Progenitor cell of endocrine pancreas (in vitro differentiated cells): Measurements from ENCODE around the gene USP48. TPM values are rescaled to one million over a fixed set of nuclear protein-coding genes. Genes with fewer than 3 reads are reported as not detected.
"Not testable (repeated sequence)": the region's sequence is repeated elsewhere in the genome, so short reads cannot be mapped to it uniquely, and the experiment has no call there.

Experiments
- DNase-seq: peaks from one replicate; pipeline ENCODE4 v3.0.0; 2021; ENCODE audit warnings: low spot score; ENCODE audit not compliant: unreplicated experiment
- H3K27ac Mint-ChIP-seq: 2 replicates; pipeline ENCODE4 v1.8.0; 2021; ENCODE audit warnings: mild to moderate bottlenecking, moderate library complexity, mixed read lengths
- H3K27me3 Mint-ChIP-seq: 2 replicates; pipeline ENCODE4 v1.8.0; 2021; ENCODE audit warnings: mixed read lengths
- H3K36me3 Mint-ChIP-seq: 2 replicates; pipeline ENCODE4 v1.8.0; 2022; ENCODE audit warnings: mixed read lengths; ENCODE audit not compliant: insufficient read depth
- H3K4me1 Mint-ChIP-seq: 2 replicates; pipeline ENCODE4 v1.8.0; 2021; ENCODE audit warnings: low read depth, mixed read lengths
- H3K4me3 Mint-ChIP-seq: 2 replicates; pipeline ENCODE4 v1.8.0; 2021; ENCODE audit warnings: low read depth, mild to moderate bottlenecking, moderate library complexity, mixed read lengths
- H3K9me3 Mint-ChIP-seq: 2 replicates; pipeline ENCODE4 v1.8.0; 2021; ENCODE audit warnings: low read depth, mixed read lengths
- CTCF ChIP-seq: fragments of 200-600 bp; sonication (generic); IDR thresholded peaks from one replicate; pipeline ENCODE4 v1.5.0; 2021; ENCODE audit warnings: antibody characterized with exemption, mild to moderate bottlenecking; ENCODE audit not compliant: unreplicated experiment
- total RNA-seq: library from RNA; stranded (reverse); gene quantifications from 2 replicates; pipeline ENCODE4 v1.2.1, GENCODE V29; 2021

The USP48 gene
- total RNA-seq, 1 donor from 2014 or later: 77.3 TPM

DNA sequence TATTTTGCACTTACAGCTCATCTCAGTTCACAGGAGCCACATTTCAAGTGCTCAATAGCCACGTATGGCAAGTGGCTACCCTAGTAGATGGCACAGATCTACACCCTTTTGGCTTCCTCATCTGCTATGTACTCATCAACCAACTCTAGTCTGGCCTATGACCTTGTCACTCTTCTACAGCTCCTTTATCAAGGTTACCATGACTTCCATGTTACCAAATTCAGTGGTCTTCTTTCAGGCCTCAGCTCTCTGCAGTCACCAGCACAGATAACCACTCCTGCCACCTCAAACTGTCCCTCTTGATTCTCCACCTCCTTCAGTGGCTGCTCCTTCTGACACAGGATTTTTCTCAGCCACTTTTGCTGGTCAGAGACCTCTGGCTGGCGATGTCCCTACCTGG is 11.7 kb upstream of the USP48 start:
- Mint-ChIP-seq H3K4me3 (no peak overlapping the region), H3K9me3 (peaks cover 6% of the 10 kb centered on the region), H3K36me3 (no peaks in the 10 kb centered on the region), H3K27me3 (no peaks in the 10 kb centered on the region), H3K27ac (no peak overlapping the region), H3K4me1 (peaks cover 4% of the 10 kb centered on the region)
- no peak for TF ChIP-seq CTCF
- DNase-seq: no peak

- H3K27me3 Mint-ChIP-seq: no peaks in the 10 kb centered on the region
- H3K4me1 Mint-ChIP-seq: peaks cover 6% of the 10 kb centered on the region
- no peak overlapping the region for H3K4me3 Mint-ChIP-seq
- no peak overlapping the region for H3K27ac Mint-ChIP-seq
- peaks cover 6% of the 10 kb centered on the region for H3K9me3 Mint-ChIP-seq
- no peaks in the 10 kb centered on the region for H3K36me3 Mint-ChIP-seq
- no peak for TF ChIP-seq CTCF
- no peak for DNase-seq
These were observed 10.2 kb upstream of the USP48 start for GRCh38 chr1:21793104-21793503.

- TF ChIP-seq CTCF: no peak
- H3K4me3 Mint-ChIP-seq: no peak overlapping the region
- H3K27me3 Mint-ChIP-seq: peaks cover 3% of the 10 kb centered on the region
- peaks cover 15% of the 10 kb centered on the region for H3K4me1 Mint-ChIP-seq
- no peaks in the 10 kb centered on the region for H3K36me3 Mint-ChIP-seq
- no peaks in the 10 kb centered on the region for H3K9me3 Mint-ChIP-seq
- no peak for DNase-seq
- H3K27ac Mint-ChIP-seq: no peak overlapping the region
These were observed 3.7 kb upstream of the USP48 start for GRCh38 chr1:21786640-21787039.

- H3K9me3 Mint-ChIP-seq, H3K27ac Mint-ChIP-seq, H3K4me3 Mint-ChIP-seq, DNase-seq, H3K27me3 Mint-ChIP-seq, H3K36me3 Mint-ChIP-seq: not testable (repeated sequence)
- peaks cover 18% of the 10 kb centered on the region for H3K4me1 Mint-ChIP-seq
These were observed 2.8 kb upstream of the USP48 start for GRCh38 chr1:21785764-21786163.

DNA sequence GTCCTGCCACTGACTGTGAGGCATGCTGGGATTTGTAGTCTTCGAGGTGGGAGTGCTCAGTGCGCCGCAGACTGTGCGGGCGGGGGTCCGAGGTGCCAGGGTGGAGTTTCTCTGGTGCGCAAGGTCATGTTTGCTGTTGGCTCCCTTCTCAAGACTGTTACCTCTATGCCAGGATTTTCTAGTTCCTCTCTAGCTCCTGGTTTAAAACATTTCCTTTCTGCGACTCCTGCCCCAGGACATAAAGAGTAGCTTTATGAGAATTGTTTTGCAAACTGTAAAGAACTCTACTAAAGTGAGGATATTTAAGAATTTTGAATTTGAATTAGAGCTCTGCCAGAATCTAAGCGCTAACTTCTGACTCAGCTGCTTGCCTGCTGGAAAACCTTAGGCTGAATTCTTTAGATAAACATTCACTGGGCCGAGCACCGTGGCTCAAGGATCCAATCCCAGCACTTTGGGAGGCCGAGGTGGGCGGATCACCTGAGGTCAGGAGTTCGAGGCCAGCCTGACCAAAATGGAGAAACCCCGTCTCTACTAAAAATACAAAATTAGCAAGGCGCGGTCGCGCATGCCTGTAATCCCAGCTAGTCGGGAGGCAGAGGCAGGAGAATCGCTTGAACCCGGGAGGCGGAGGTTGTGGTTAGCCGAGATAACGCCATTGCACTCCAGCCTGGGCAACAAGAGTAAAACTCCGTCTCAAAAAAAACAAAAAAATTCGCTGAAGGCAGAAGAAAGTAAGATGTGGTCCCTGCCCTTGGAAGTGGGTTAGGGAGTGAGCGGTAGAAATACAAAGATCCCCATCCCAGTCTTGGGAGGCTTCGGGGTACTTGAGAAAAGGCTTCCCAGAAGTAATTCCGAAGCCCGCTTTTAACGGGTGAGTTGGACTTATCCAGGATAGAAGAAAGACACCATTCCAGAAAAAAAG is 992 bp upstream of the USP48 start:
- Mint-ChIP-seq H3K27me3 (peaks cover 3% of the 10 kb centered on the region), H3K27ac (peak overlapping the region; percentile 100), H3K4me3 (peak overlapping the region; percentile 89), H3K9me3 (no peaks in the 10 kb centered on the region), H3K36me3 (peaks cover 1% of the 10 kb centered on the region), H3K4me1 (peaks cover 18% of the 10 kb centered on the region)
- peak; percentile 89 for DNase-seq
- no peak for TF ChIP-seq CTCF
